Epithelial cell of proximal tubule (primary cell): ENCODE measurements around the gene SLC9A9. TPM values are rescaled to one million over a fixed set of nuclear protein-coding genes. Genes with fewer than 3 reads are reported as not detected.
A peak's percentile ranks its signal among the peaks of the same experiment; 100 is the strongest.

Experiments
- DNase-seq: peaks from one replicate; pipeline ENCODE4 v3.0.0-alpha.2; 2011; ENCODE audit warnings: low read depth
- H3K4me3 ChIP-seq: 2 replicates; pipeline ENCODE4 v1.5.1; 2011; ENCODE audit warnings: low read depth, mild to moderate bottlenecking, low read length
- CTCF ChIP-seq: conservative IDR thresholded peaks from 2 replicates; pipeline ENCODE4 v1.5.1; 2012; ENCODE audit warnings: low read depth, mild to moderate bottlenecking, low read length
- total RNA-seq: library from RNA; depleted of rRNA; stranded (reverse); fragments of >200 nt; gene quantifications from 2 replicates; pipeline ENCODE4 v1.2.3, GENCODE V29; 2015

The SLC9A9 gene
- total RNA-seq, 1 donor from 2014 or later = 0.17 TPM

DNA sequence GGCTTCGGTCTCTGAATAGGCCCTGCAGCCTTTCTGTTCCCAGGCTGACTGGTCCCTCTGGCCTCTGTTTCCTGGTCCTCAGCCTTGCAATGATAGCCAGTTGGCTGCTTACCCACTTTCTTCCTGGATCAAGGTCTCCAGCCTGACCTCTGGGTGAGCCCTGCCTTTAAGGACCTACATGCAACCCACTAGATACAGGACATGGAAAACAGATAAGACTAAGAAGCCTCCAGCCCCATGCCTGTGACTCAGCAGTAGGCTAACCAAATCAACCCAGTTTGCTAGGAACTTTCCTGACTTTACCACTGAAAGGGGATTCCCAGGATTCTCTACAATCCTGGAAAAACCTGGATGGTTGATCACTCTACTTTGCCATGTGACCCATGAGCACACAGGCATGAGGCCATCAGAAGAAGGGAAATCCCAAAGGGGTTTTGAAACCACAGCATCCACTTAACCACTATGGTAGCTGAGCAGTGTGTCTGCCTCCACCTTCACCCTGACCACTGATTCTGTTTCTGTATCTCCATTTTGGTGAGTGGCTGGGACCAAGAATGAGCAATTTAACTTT lies 540.6 kb downstream of the SLC9A9 start:
- DNase-seq = peak; percentile 99

GRCh38 chr3:143306407-143306806 lies 541.9 kb downstream of the SLC9A9 start:
- no peak for TF ChIP-seq CTCF
- H3K4me3 ChIP-seq = no peak overlapping the region
- DNase-seq = no peak

More for the DNA sequence above, 540.6 kb downstream of the SLC9A9 start:
- H3K4me3 ChIP-seq = no peak overlapping the region
- no peak for TF ChIP-seq CTCF

- DNase-seq = no peak
- no peak for TF ChIP-seq CTCF
- no peak overlapping the region for H3K4me3 ChIP-seq
These were observed 545.6 kb downstream of the SLC9A9 start for GRCh38 chr3:143302638-143303171.

GRCh38 chr3:143301031-143301901 lies 547.0 kb downstream of the SLC9A9 start:
- H3K4me3 ChIP-seq = no peak overlapping the region
- no peak for DNase-seq
- TF ChIP-seq CTCF = no peak

- no peak for DNase-seq
- no peak for TF ChIP-seq CTCF
- H3K4me3 ChIP-seq = no peak overlapping the region
These were observed 549.3 kb downstream of the SLC9A9 start for GRCh38 chr3:143298886-143299535.

DNA sequence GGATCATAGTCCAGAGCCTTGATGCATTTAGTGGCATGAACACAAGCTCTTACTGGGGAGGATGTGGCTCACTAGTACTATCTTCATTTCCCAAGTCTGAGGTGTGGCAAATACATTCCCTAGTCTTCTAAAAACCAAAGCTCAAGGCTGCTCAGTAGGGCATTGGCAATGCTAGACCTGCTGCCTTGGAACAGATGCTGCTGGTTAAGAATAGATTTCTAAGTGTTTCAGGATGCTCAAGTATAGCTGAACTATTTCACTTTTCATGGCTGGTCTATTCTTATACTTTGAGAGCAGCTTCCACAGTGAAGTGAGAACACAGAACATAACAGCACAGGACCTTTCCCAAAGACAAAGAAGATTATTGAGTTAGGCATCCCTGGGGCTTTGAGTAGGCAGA lies 549.9 kb downstream of the SLC9A9 start:
- no peak overlapping the region for H3K4me3 ChIP-seq
- DNase-seq = no peak
- TF ChIP-seq CTCF = no peak
